ENCODE measurements around the gene HOXD3. TPM values are rescaled to one million over a fixed set of nuclear protein-coding genes. Genes with fewer than 3 reads are reported as not detected.

Gene HOXD3
- total RNA-seq, 4 donors from 2014 or later = 0.36 to 1.7 (median 0.64) TPM; not detected in 1

GRCh38 chr2:176187200-176187898, 30.2 kb downstream of the HOXD3 start:
- H3K4me3 ChIP-seq = peak overlapping the region; percentile 65 to 77 (median 70)
- H3K4me1 ChIP-seq = peaks cover 3 to 10% of the 10 kb centered on the region in 2 donors
- H3K27me3 ChIP-seq = peaks cover 38 to 45% (median 44%) of the 10 kb centered on the region in 3 donors
- intact Hi-C loops (cut with DNase I; ENCODE audit: low total_unique reads) = loop anchor here (5.0 kb wide), 1 partner anchor 45 kb away; no protein-coding TSS in a partner anchor
- TF ChIP-seq POLR2A (IDR thresholded peaks at IDR 0.05) = no peak
- H3K36me3 ChIP-seq = no peaks in the 10 kb centered on the region
- H3K9me3 ChIP-seq = no peaks in the 10 kb centered on the region
- peak overlapping the region in 1 of 4 donors; percentile 26 for H3K27ac ChIP-seq
- DNase-seq (no peak), ATAC-seq (no peak)
- in situ Hi-C loops (cut with MboI; ENCODE audit: low sequenced_read_pairs in 4 of 4) = no loop called here

- H3K27ac ChIP-seq = peak within 1 kb of the TSS in 1 of 4 donors; percentile 26
- no peak for DNase-seq
- TF ChIP-seq CTCF (IDR thresholded peaks at IDR 0.05 in 4 of 5, conservative IDR thresholded peaks at IDR 0.05 in 1 of 5) = no peak
- TF ChIP-seq POLR2A (IDR thresholded peaks at IDR 0.05) = no peak
- no peaks in the 10 kb centered on the region for H3K9me3 ChIP-seq
- peaks cover 3 to 10% of the 10 kb centered on the region in 2 donors for H3K4me1 ChIP-seq
- intact Hi-C loops (cut with DNase I; ENCODE audit: low total_unique reads) = loop anchor here (2.0 to 5.0 kb wide), 2 partner anchors 46 to 57 kb away; no protein-coding TSS in a partner anchor
- in situ Hi-C loops (cut with MboI; ENCODE audit: low sequenced_read_pairs in 4 of 4) = no loop called here
- no peaks in the 10 kb centered on the region for H3K36me3 ChIP-seq
- peak; percentile 73 to 77 for ATAC-seq
- H3K27me3 ChIP-seq = peaks cover 38 to 53% (median 47%) of the 10 kb centered on the region in 3 donors
- H3K4me3 ChIP-seq = peak within 1 kb of the TSS; percentile 65 to 77 (median 70)
These were observed 31.0 kb downstream of the HOXD3 start, which contains the start of gene HOXD1 for GRCh38 chr2:176187899-176188773. Gene HOXD1, plus strand, starts transcription at chr2:176188668. Its CDS starts 134 bp downstream, at chr2:176188802.

- Histone ChIP-seq H3K4me1 (peaks cover 3 to 10% of the 10 kb centered on the region in 2 donors), H3K4me3 (peak overlapping the region; percentile 65 to 77 (median 70)), H3K9me3 (no peaks in the 10 kb centered on the region), H3K36me3 (no peaks in the 10 kb centered on the region), H3K27me3 (peaks cover 38 to 54% (median 46%) of the 10 kb centered on the region in 3 donors), H3K27ac (no peak overlapping the region)
- TF ChIP-seq CTCF (IDR thresholded peaks at IDR 0.05 in 4 of 5, conservative IDR thresholded peaks at IDR 0.05 in 1 of 5) = no peak
- no peak for TF ChIP-seq POLR2A (IDR thresholded peaks at IDR 0.05)
- intact Hi-C loops (cut with DNase I; ENCODE audit: low total_unique reads) (loop anchor here (2.0 to 5.0 kb wide), 2 partner anchors 47 to 58 kb away; no protein-coding TSS in a partner anchor), in situ Hi-C loops (cut with MboI; ENCODE audit: low sequenced_read_pairs in 4 of 4) (no loop called here)
- no peak for DNase-seq
- no peak for ATAC-seq
These were observed 31.9 kb downstream of the HOXD3 start for GRCh38 chr2:176188774-176189680.

- H3K4me1 ChIP-seq = peaks cover 3 to 10% of the 10 kb centered on the region in 2 donors
- H3K27me3 ChIP-seq = peaks cover 38 to 54% (median 43%) of the 10 kb centered on the region in 3 donors
- no peaks in the 10 kb centered on the region for H3K9me3 ChIP-seq
- intact Hi-C loops (cut with DNase I; ENCODE audit: low total_unique reads) (loop anchor here (2.0 to 5.0 kb wide), 2 partner anchors 48 to 59 kb away; no protein-coding TSS in a partner anchor), in situ Hi-C loops (cut with MboI; ENCODE audit: low sequenced_read_pairs in 4 of 4) (no loop called here)
- H3K36me3 ChIP-seq = no peaks in the 10 kb centered on the region
- H3K4me3 ChIP-seq = peak overlapping the region; percentile 65 to 77 (median 70)
- no peak overlapping the region for H3K27ac ChIP-seq
- no peak for ATAC-seq
- DNase-seq = no peak
- no peak for TF ChIP-seq POLR2A (IDR thresholded peaks at IDR 0.05)
- no peak for TF ChIP-seq CTCF (IDR thresholded peaks at IDR 0.05 in 4 of 5, conservative IDR thresholded peaks at IDR 0.05 in 1 of 5)
These were observed 32.9 kb downstream of the HOXD3 start for GRCh38 chr2:176189681-176190641.
